Nephron progenitor cell (in vitro differentiated cells): ENCODE data around the gene GCN1.

Source experiments
- DNase-seq: peaks from one replicate; pipeline ENCODE4 v3.0.0; 2021
- H3K27ac Mint-ChIP-seq: 2 replicates; pipeline ENCODE4 v1.8.0; 2021; ENCODE audit warnings: mild to moderate bottlenecking, moderate library complexity, mixed read lengths
- H3K27me3 Mint-ChIP-seq: 2 replicates; pipeline ENCODE4 v1.8.0; 2021; ENCODE audit warnings: mild to moderate bottlenecking, low read depth, mixed read lengths; ENCODE audit not compliant: poor library complexity
- H3K36me3 Mint-ChIP-seq: 2 replicates; pipeline ENCODE4 v1.8.0; 2021; ENCODE audit warnings: low read depth, mixed read lengths
- H3K4me1 Mint-ChIP-seq: 2 replicates; pipeline ENCODE4 v1.8.0; 2021; ENCODE audit warnings: mixed read lengths
- H3K4me3 Mint-ChIP-seq: 2 replicates; pipeline ENCODE4 v1.8.0; 2021; ENCODE audit warnings: mild to moderate bottlenecking, moderate library complexity, mixed read lengths
- H3K9me3 Mint-ChIP-seq: 2 replicates; pipeline ENCODE4 v1.8.0; 2021; ENCODE audit warnings: mild to moderate bottlenecking, moderate library complexity, mixed read lengths
- TF ChIP-seq, protein P1 (sequence below): fragments of 200-600 bp; sonication (generic); IDR thresholded peaks from 2 replicates; pipeline ENCODE4 v1.5.0; 2021; ENCODE audit warnings: antibody characterized with exemption

Gene GCN1

GRCh38 chr12:120140603-120141002 is 53.9 kb downstream of the GCN1 start:
- no peak overlapping the region for H3K4me3 Mint-ChIP-seq
- no peaks in the 10 kb centered on the region for H3K9me3 Mint-ChIP-seq
- H3K27me3 Mint-ChIP-seq: no peaks in the 10 kb centered on the region
- H3K27ac Mint-ChIP-seq: peak overlapping the region; percentile 5
- DNase-seq: no peak
- TF ChIP-seq, protein P1, sequence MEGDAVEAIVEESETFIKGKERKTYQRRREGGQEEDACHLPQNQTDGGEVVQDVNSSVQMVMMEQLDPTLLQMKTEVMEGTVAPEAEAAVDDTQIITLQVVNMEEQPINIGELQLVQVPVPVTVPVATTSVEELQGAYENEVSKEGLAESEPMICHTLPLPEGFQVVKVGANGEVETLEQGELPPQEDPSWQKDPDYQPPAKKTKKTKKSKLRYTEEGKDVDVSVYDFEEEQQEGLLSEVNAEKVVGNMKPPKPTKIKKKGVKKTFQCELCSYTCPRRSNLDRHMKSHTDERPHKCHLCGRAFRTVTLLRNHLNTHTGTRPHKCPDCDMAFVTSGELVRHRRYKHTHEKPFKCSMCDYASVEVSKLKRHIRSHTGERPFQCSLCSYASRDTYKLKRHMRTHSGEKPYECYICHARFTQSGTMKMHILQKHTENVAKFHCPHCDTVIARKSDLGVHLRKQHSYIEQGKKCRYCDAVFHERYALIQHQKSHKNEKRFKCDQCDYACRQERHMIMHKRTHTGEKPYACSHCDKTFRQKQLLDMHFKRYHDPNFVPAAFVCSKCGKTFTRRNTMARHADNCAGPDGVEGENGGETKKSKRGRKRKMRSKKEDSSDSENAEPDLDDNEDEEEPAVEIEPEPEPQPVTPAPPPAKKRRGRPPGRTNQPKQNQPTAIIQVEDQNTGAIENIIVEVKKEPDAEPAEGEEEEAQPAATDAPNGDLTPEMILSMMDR: no peak
- peaks cover 83% of the 10 kb centered on the region for H3K36me3 Mint-ChIP-seq
- H3K4me1 Mint-ChIP-seq: no peaks in the 10 kb centered on the region

DNA sequence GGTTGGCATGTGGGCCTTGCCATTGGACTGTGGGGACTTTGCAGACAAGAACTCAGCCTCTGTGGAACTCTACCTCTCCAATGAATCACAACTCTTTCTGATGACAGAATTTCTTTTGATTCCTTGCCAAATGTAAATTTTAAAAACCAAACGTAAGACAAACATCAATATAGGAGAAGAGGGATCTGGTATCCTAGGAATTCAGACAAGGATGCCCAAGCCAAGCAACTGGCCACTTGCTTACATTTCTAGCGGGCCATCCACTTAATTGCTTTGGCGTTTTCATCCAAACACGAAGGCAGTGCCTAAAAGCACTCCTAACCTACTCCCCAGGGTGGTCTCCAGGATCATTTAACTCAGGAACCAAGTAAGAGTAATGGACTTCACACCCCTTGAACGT is 54.6 kb downstream of the GCN1 start:
- no peak overlapping the region for H3K4me3 Mint-ChIP-seq
- no peaks in the 10 kb centered on the region for H3K4me1 Mint-ChIP-seq
- no peaks in the 10 kb centered on the region for H3K27me3 Mint-ChIP-seq
- no peak overlapping the region for H3K27ac Mint-ChIP-seq
- peaks cover 80% of the 10 kb centered on the region for H3K36me3 Mint-ChIP-seq
- DNase-seq: no peak
- H3K9me3 Mint-ChIP-seq: no peaks in the 10 kb centered on the region
- TF ChIP-seq, protein P1: no peak

GRCh38 chr12:120138366-120138765 is 56.1 kb downstream of the GCN1 start:
- H3K27me3 Mint-ChIP-seq: no peaks in the 10 kb centered on the region
- DNase-seq: no peak
- H3K4me3 Mint-ChIP-seq: no peak overlapping the region
- TF ChIP-seq, protein P1: no peak
- no peaks in the 10 kb centered on the region for H3K9me3 Mint-ChIP-seq
- H3K27ac Mint-ChIP-seq: no peak overlapping the region
- peaks cover 80% of the 10 kb centered on the region for H3K36me3 Mint-ChIP-seq
- H3K4me1 Mint-ChIP-seq: no peaks in the 10 kb centered on the region

- peaks cover 81% of the 10 kb centered on the region for H3K36me3 Mint-ChIP-seq
- no peak for DNase-seq
- no peak overlapping the region for H3K27ac Mint-ChIP-seq
- H3K27me3 Mint-ChIP-seq: no peaks in the 10 kb centered on the region
- H3K4me3 Mint-ChIP-seq: no peak overlapping the region
- H3K9me3 Mint-ChIP-seq: no peaks in the 10 kb centered on the region
- TF ChIP-seq, protein P1: no peak
- H3K4me1 Mint-ChIP-seq: no peaks in the 10 kb centered on the region
These were observed 56.7 kb downstream of the GCN1 start for GRCh38 chr12:120137833-120138232.

DNA sequence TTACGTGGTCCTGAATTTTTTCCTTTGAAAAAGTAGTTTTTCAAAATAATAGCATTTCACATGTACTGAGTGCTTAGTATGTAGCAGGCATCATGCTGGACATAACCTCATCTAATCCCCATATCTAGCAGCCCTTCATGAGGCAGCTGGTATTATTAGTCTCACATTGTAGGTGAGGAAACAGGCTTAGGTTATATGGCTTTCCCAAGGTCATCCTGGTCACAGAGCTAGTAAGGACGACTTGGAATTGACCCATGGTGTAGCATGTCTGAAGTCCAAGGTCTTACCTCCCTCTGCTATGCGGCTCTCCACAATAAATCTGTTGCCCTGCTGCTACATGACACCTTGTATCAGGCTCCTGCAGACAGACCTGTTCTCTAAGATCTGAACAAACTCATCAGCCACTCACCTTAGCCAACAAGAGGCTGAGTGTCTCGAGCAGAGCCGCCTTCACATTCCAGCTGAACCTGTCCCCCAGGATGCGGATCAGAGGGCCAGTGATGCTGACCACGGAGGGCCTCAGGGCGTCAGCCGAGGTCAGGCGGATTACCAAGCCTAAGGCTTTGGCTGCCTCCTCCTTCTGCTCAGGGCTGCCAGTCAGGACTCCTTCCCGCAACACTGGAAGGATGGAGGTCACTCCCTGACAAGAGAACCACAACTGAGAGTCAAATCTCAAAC is 58.3 kb downstream of the GCN1 start:
- TF ChIP-seq, protein P1: no peak

GRCh38 chr12:120134307-120134980 is 60.1 kb downstream of the GCN1 start:
- no peak overlapping the region for H3K4me3 Mint-ChIP-seq
- no peaks in the 10 kb centered on the region for H3K9me3 Mint-ChIP-seq
- H3K4me1 Mint-ChIP-seq: no peaks in the 10 kb centered on the region
- H3K27me3 Mint-ChIP-seq: no peaks in the 10 kb centered on the region
- peaks cover 69% of the 10 kb centered on the region for H3K36me3 Mint-ChIP-seq
- DNase-seq: no peak
- H3K27ac Mint-ChIP-seq: no peak overlapping the region
- TF ChIP-seq, protein P1: no peak

More for the DNA sequence above, 58.3 kb downstream of the GCN1 start:
- H3K9me3 Mint-ChIP-seq: no peaks in the 10 kb centered on the region
- H3K4me3 Mint-ChIP-seq: no peak overlapping the region
- H3K4me1 Mint-ChIP-seq: no peaks in the 10 kb centered on the region
- DNase-seq: no peak
- H3K27ac Mint-ChIP-seq: no peak overlapping the region
- H3K36me3 Mint-ChIP-seq: peaks cover 80% of the 10 kb centered on the region
- no peaks in the 10 kb centered on the region for H3K27me3 Mint-ChIP-seq
